IMR-90 (cell line): ENCODE results near the gene C2orf92. TPM values are rescaled to one million over a fixed set of nuclear protein-coding genes. Genes with fewer than 3 reads are reported as not detected.

Source experiments
- ATAC-seq: fragments of 200-7000 bp; cut with Tn5 transposase; 2 replicates; pipeline ENCODE4 v1.9.1; 2020; ENCODE audit warnings: low read depth, mild to moderate bottlenecking, moderate library complexity
- BruUV-seq: library from RNA; stranded (reverse); fragments of 400-500 nt; replicated peaks from 2 replicates; lab custom pipeline; 2021; lab: Mats Ljungman, UMichigan
- CTCF ChIA-PET: fragments of 300-600 bp; formaldehyde crosslinking; extraction: SDS; loops from one replicate; lab custom pipeline; 2021; ENCODE audit warnings: antibody characterized with exemption; lab: Yijun Ruan, JAX
- POLR2A ChIA-PET: fragments of 300-600 bp; sonication (Branson Sonifier 250); formaldehyde crosslinking; loops from one replicate; lab custom pipeline; 2022; ENCODE audit warnings: antibody characterized with exemption; ENCODE audit not compliant: unreplicated experiment; lab: Charles Lee
- DNase-seq: peaks from one replicate; pipeline ENCODE4 v3.0.0; 2013
- H2AFZ ChIP-seq: replicated peaks from 2 replicates; pipeline ENCODE3; 2013; ENCODE audit warnings: low read length, mild to moderate bottlenecking; ENCODE audit not compliant: poor library complexity
- H2AK5ac ChIP-seq: 2 replicates; pipeline ENCODE4 v1.6.1; 2013; ENCODE audit warnings: low read depth, low read length, inconsistent platforms
- H2AK9ac ChIP-seq: replicated peaks from 2 replicates; pipeline ENCODE3; 2013; ENCODE audit warnings: mild to moderate bottlenecking, low read depth, low read length, moderate library complexity; ENCODE audit not compliant: poor library complexity
- H2BK120ac ChIP-seq: 2 replicates; pipeline ENCODE4 v1.6.1; 2013; ENCODE audit warnings: low read depth, low read length, inconsistent platforms
- H2BK15ac ChIP-seq: 3 replicates; pipeline ENCODE4 v1.6.1; 2013; ENCODE audit warnings: low read depth, low read length, inconsistent platforms
- H2BK20ac ChIP-seq: 2 replicates; pipeline ENCODE4 v1.6.1; 2013; ENCODE audit warnings: low read depth, mild to moderate bottlenecking, inconsistent platforms, low read length, moderate library complexity
- H2BK5ac ChIP-seq: 2 replicates; pipeline ENCODE4 v1.6.1; 2013; ENCODE audit warnings: mild to moderate bottlenecking, low read depth, low read length, inconsistent platforms; ENCODE audit not compliant: poor library complexity, severe bottlenecking
- H3K14ac ChIP-seq: replicated peaks from 2 replicates; pipeline ENCODE4 v1.6.1; 2013; ENCODE audit warnings: low read depth, low read length, inconsistent platforms
- H3K18ac ChIP-seq: 2 replicates; pipeline ENCODE4 v1.6.1; 2013; ENCODE audit warnings: low read depth, low read length, control low read depth
- H3K23ac ChIP-seq: 2 replicates; pipeline ENCODE4 v1.6.1; 2013; ENCODE audit warnings: low read depth, low read length, inconsistent platforms
- H3K27ac ChIP-seq: 2 replicates; pipeline ENCODE4 v1.5.1; 2013; ENCODE audit warnings: mild to moderate bottlenecking, control low read depth, low read length; ENCODE audit not compliant: insufficient read depth
- H3K27me3 ChIP-seq: 2 replicates; pipeline ENCODE4 v1.6.1; 2013; ENCODE audit warnings: low read length; ENCODE audit not compliant: control insufficient read depth, insufficient read depth
- H3K36me3 ChIP-seq: 2 replicates; pipeline ENCODE4 v1.6.1; 2013; ENCODE audit warnings: low read length, mixed read lengths; ENCODE audit not compliant: control insufficient read depth, insufficient read depth
- H3K4ac ChIP-seq: 2 replicates; pipeline ENCODE4 v1.6.1; 2013; ENCODE audit warnings: low read depth, low read length, inconsistent platforms
- H3K4me1 ChIP-seq: 2 replicates; pipeline ENCODE4 v1.6.1; 2013; ENCODE audit warnings: low read length, mixed read lengths; ENCODE audit not compliant: control insufficient read depth, insufficient read depth
- H3K4me2 ChIP-seq: 2 replicates; pipeline ENCODE4 v1.6.1; 2013; ENCODE audit warnings: low read depth, mild to moderate bottlenecking, control low read depth, low read length, moderate library complexity
- H3K4me3 ChIP-seq: 2 replicates; pipeline ENCODE4 v1.5.1; 2013; ENCODE audit warnings: low read depth, mild to moderate bottlenecking, control low read depth, low read length, moderate library complexity; ENCODE audit not compliant: insufficient read depth
- H3K56ac ChIP-seq: 2 replicates; pipeline ENCODE4 v1.6.1; 2013; ENCODE audit warnings: low read length, inconsistent platforms; ENCODE audit not compliant: insufficient read depth; ENCODE audit errors: extremely low read depth
- H3K79me1 ChIP-seq, 2 experiments: 2 replicates each; pipeline ENCODE4 v1.6.1; 2013; ENCODE audit warnings: low read length in 2 of 2, inconsistent platforms in 1 of 2, low read depth in 1 of 2
- H3K9ac ChIP-seq: 2 replicates; pipeline ENCODE4 v1.6.1; 2013; ENCODE audit warnings: low read depth, low read length, control low read depth
- H3K9me1 ChIP-seq: 2 replicates; pipeline ENCODE4 v1.6.1; 2013; ENCODE audit warnings: low read length, inconsistent platforms; ENCODE audit not compliant: insufficient read depth
- H3K9me3 ChIP-seq: 2 replicates; pipeline ENCODE4 v1.6.1; 2013; ENCODE audit warnings: low read length; ENCODE audit not compliant: control insufficient read depth, insufficient read depth
- H4K20me1 ChIP-seq: 2 replicates; pipeline ENCODE4 v1.6.1; 2013; ENCODE audit warnings: low read length, inconsistent platforms; ENCODE audit not compliant: insufficient read depth
- H4K5ac ChIP-seq: 2 replicates; pipeline ENCODE4 v1.6.1; 2013; ENCODE audit warnings: mild to moderate bottlenecking, low read depth, low read length, control low read depth
- H4K8ac ChIP-seq, 2 experiments: 2 replicates each; pipeline ENCODE4 v1.6.1; 2013; ENCODE audit warnings: low read depth in 2 of 2, low read length in 2 of 2, control low read depth in 1 of 2, inconsistent platforms in 1 of 2
- H4K91ac ChIP-seq: 2 replicates; pipeline ENCODE4 v1.6.1; 2013; ENCODE audit warnings: low read depth, low read length, inconsistent platforms; ENCODE audit not compliant: insufficient read depth
- BHLHE40 ChIP-seq: fragments of 150-350 bp; IDR thresholded peaks from 2 replicates; pipeline ENCODE4 v1.6.1; 2016; ENCODE audit warnings: mild to moderate bottlenecking, low read depth, low read length
- CEBPB ChIP-seq: IDR thresholded peaks from 2 replicates; pipeline ENCODE4 v1.6.1; 2012; ENCODE audit warnings: low read depth, low read length, improper control_type of control experiment
- CHD1 ChIP-seq: IDR thresholded peaks from 2 replicates; pipeline ENCODE4 v1.6.1; 2012; ENCODE audit warnings: low read depth, low read length, improper control_type of control experiment
- FOS ChIP-seq: fragments of 150-350 bp; IDR thresholded peaks from 2 replicates; pipeline ENCODE4 v1.6.1; 2016; ENCODE audit warnings: low read depth, low read length
- MXI1 ChIP-seq: IDR thresholded peaks from 2 replicates; pipeline ENCODE4 v1.6.1; 2012; ENCODE audit warnings: low read depth, mild to moderate bottlenecking, low read length, moderate library complexity, borderline replicate concordance
- NFE2L2 ChIP-seq: fragments of 150-350 bp; IDR thresholded peaks from 2 replicates; pipeline ENCODE4 v1.6.1; 2016; ENCODE audit warnings: low read depth, mild to moderate bottlenecking, low read length
- RAD21 ChIP-seq: IDR thresholded peaks from 2 replicates; pipeline ENCODE4 v1.6.1; 2012; ENCODE audit warnings: low read length, improper control_type of control experiment
- RCOR1 ChIP-seq: IDR thresholded peaks from 2 replicates; pipeline ENCODE4 v1.6.1; 2012; ENCODE audit warnings: mild to moderate bottlenecking, low read length, improper control_type of control experiment; ENCODE audit not compliant: insufficient replicate concordance
- RFX5 ChIP-seq: IDR thresholded peaks from 2 replicates; pipeline ENCODE4 v1.8.0; 2012; ENCODE audit warnings: low read depth, mild to moderate bottlenecking, low read length, moderate library complexity
- SMC3 ChIP-seq: fragments of 150-350 bp; IDR thresholded peaks from 2 replicates; pipeline ENCODE4 v1.6.1; 2016; ENCODE audit warnings: low read depth, mild to moderate bottlenecking, antibody characterized with exemption, low read length, moderate library complexity
- WGBS, 2 experiments: methylation state at CpG; one replicate each; pipeline versions ENCODE4 v1.1.5 to v1.1.7; 2013; ENCODE audit warnings: missing lambda C conversion rate in 2 of 2; ENCODE audit not compliant: insufficient read length in 1 of 2; ENCODE audit errors: extremely low coverage in 2 of 2; 5-methylcytosine and 5-hydroxymethylcytosine counted together
- dilution Hi-C: fragments of 300-500 bp; cut with HindIII; formaldehyde crosslinking; loops from one replicate; pipeline ENCODE4 v1.14.3; 2018; ENCODE audit warnings: low sequenced_read_pairs; ENCODE audit not compliant: unreplicated experiment
- in situ Hi-C: fragments of 300-500 bp; cut with MboI; formaldehyde crosslinking; loops from 3 replicates; pipeline ENCODE4 v1.14.3; 2019; ENCODE audit warnings: low sequenced_read_pairs, inconsistent platforms, mixed read lengths
- intact Hi-C: fragments of 100-400 bp; cut with micrococcal nuclease; formaldehyde crosslinking; loops from 2 replicates; pipeline ENCODE4 v1.10.0; 2022
- polyA plus RNA-seq, 3 experiments: library from polyadenylated mRNA; depleted of rRNA; stranded (reverse); fragments of >200 nt; gene quantifications; 2 replicates each; pipeline ENCODE4 v1.2.3, GENCODE V29; 2012; ENCODE audit warnings: low replicate concordance in 1 of 3
- total RNA-seq: library from RNA; depleted of rRNA; stranded (reverse); fragments of >200 nt; gene quantifications from 2 replicates; pipeline ENCODE4 v1.2.3, GENCODE V29; 2012
- TF ChIP-seq, protein P1 (sequence below): conservative IDR thresholded peaks from 2 replicates; pipeline ENCODE4 v1.5.1; 2012; ENCODE audit warnings: mild to moderate bottlenecking, low read depth, low read length, improper control_type of control experiment

C2orf92 gene
- total and polyA plus RNA-seq, 2 of the 4 experiments (the other 2 are of a cell fraction), result 0.90 to 2.5 TPM

GRCh38 chr2:97675430-97676113 is 6.1 kb downstream of the C2orf92 start:
- H2BK5ac ChIP-seq, result no peak overlapping the region
- ATAC-seq (no peak), DNase-seq (no peak)
- H3K27me3 ChIP-seq, result no peaks in the 10 kb centered on the region
- H2BK20ac ChIP-seq, result no peak overlapping the region
- H3K79me1 ChIP-seq, result no peaks in the 10 kb centered on the region
- H3K36me3 ChIP-seq, result no peaks in the 10 kb centered on the region
- H4K20me1 ChIP-seq, result no peaks in the 10 kb centered on the region
- H3K4ac ChIP-seq, result no peak overlapping the region
- H3K14ac ChIP-seq, result no peak overlapping the region
- no peak overlapping the region for H3K4me3 ChIP-seq
- H2AK9ac ChIP-seq, result no peak overlapping the region
- H2BK120ac ChIP-seq, result no peak overlapping the region
- H3K9me1 ChIP-seq, result 0 out of 2 replicates have a peak, but pooled peaks cover 3% of the 10 kb centered on the region
- H3K23ac ChIP-seq, result no peak overlapping the region
- H2AFZ ChIP-seq, result no peak overlapping the region
- no peak overlapping the region for H3K4me2 ChIP-seq
- H2BK15ac ChIP-seq, result no peak overlapping the region
- no CpG with 5 or more reads among the region's 5 CpGs for WGBS, 2 experiments
- intact Hi-C loops, result no loop called here
- no peak overlapping the region for H3K27ac ChIP-seq
- H3K9me3 ChIP-seq, result no peaks in the 10 kb centered on the region
- H2AK5ac ChIP-seq, result no peak overlapping the region
- in situ Hi-C loops, result no loop called here
- H3K56ac ChIP-seq, result no peak overlapping the region
- no peak overlapping the region for H3K18ac ChIP-seq
- BruUV-seq, result no TSS peak
- no peak overlapping the region for H4K5ac ChIP-seq
- TF ChIP-seq, protein P1, sequence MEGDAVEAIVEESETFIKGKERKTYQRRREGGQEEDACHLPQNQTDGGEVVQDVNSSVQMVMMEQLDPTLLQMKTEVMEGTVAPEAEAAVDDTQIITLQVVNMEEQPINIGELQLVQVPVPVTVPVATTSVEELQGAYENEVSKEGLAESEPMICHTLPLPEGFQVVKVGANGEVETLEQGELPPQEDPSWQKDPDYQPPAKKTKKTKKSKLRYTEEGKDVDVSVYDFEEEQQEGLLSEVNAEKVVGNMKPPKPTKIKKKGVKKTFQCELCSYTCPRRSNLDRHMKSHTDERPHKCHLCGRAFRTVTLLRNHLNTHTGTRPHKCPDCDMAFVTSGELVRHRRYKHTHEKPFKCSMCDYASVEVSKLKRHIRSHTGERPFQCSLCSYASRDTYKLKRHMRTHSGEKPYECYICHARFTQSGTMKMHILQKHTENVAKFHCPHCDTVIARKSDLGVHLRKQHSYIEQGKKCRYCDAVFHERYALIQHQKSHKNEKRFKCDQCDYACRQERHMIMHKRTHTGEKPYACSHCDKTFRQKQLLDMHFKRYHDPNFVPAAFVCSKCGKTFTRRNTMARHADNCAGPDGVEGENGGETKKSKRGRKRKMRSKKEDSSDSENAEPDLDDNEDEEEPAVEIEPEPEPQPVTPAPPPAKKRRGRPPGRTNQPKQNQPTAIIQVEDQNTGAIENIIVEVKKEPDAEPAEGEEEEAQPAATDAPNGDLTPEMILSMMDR, result no peak
- TF ChIP-seq CHD1 (no peak), NFE2L2 (no peak), FOS (no peak), BHLHE40 (no peak), SMC3 (no peak), CEBPB (no peak), RFX5 (no peak), RAD21 (no peak), RCOR1 (no peak), MXI1 (no peak)
- CTCF ChIA-PET, result interaction anchor here (1.5 kb wide), 1 partner anchor 11 kb away, joined by 4 read pairs; the partner anchor contains the start of gene ACTR1B
- H3K9ac ChIP-seq, result no peak overlapping the region
- no peak overlapping the region for H4K8ac ChIP-seq
- H4K91ac ChIP-seq, result no peak overlapping the region
- dilution Hi-C loops, result no loop called here
- H3K4me1 ChIP-seq, result peaks cover 2% of the 10 kb centered on the region; the same call in 1 of the 2 replicates
- POLR2A ChIA-PET, result interaction anchor here (0.6 kb wide), 1 partner anchor 26 kb away, joined by 3 read pairs; no protein-coding TSS in a partner anchor
